Measurements from ENCODE around the gene ZNF496. TPM values are rescaled to one million over a fixed set of nuclear protein-coding genes. Genes with fewer than 3 reads are reported as not detected.
"Not testable (repeated sequence)": the region's sequence is repeated elsewhere in the genome, so short reads cannot be mapped to it uniquely, and the experiment has no call there.

Gene ZNF496
- total RNA-seq, 1 donor from 2014 or later: 14.8 TPM

- Mint-ChIP-seq H3K27ac (no peak overlapping the region), H3K27me3 (ENCODE audit: insufficient read depth) (peaks cover 8% of the 10 kb centered on the region), H3K36me3 (ENCODE audit: low read depth) (no peaks in the 10 kb centered on the region), H3K4me1 (ENCODE audit: low read depth) (no peaks in the 10 kb centered on the region), H3K9me3 (peaks cover 8% of the 10 kb centered on the region), H3K4me3 (no peak overlapping the region)
- intact Hi-C loops (cut with micrococcal nuclease): no loop called here
- no peak for DNase-seq (ENCODE audit: low spot score)
Measured at GRCh38 chr1:247366926-247367645, 35.4 kb upstream of the ZNF496 start.

- H3K4me3 Mint-ChIP-seq; H3K9me3 Mint-ChIP-seq; H3K36me3 Mint-ChIP-seq (ENCODE audit: low read depth); H3K4me1 Mint-ChIP-seq (ENCODE audit: low read depth); H3K27ac Mint-ChIP-seq; intact Hi-C loops (cut with micrococcal nuclease); DNase-seq (ENCODE audit: low spot score); H3K27me3 Mint-ChIP-seq (ENCODE audit: insufficient read depth): not testable (repeated sequence)
Measured at GRCh38 chr1:247366345-247366744, 34.7 kb upstream of the ZNF496 start.

GRCh38 chr1:247365023-247365422 is 33.4 kb upstream of the ZNF496 start:
- no peak overlapping the region for H3K27ac Mint-ChIP-seq
- no peaks in the 10 kb centered on the region for H3K36me3 Mint-ChIP-seq (ENCODE audit: low read depth)
- no peak for DNase-seq (ENCODE audit: low spot score)
- peaks cover 8% of the 10 kb centered on the region for H3K9me3 Mint-ChIP-seq
- intact Hi-C loops (cut with micrococcal nuclease): no loop called here
- H3K27me3 Mint-ChIP-seq (ENCODE audit: insufficient read depth): peaks cover 13% of the 10 kb centered on the region
- no peak overlapping the region for H3K4me3 Mint-ChIP-seq
- H3K4me1 Mint-ChIP-seq (ENCODE audit: low read depth): peaks cover 7% of the 10 kb centered on the region

GRCh38 chr1:247363000-247363399 is 31.3 kb upstream of the ZNF496 start:
- Mint-ChIP-seq H3K27ac (peak overlapping the region; percentile 73), H3K27me3 (ENCODE audit: insufficient read depth) (peaks cover 12% of the 10 kb centered on the region)
- H3K4me1 Mint-ChIP-seq (ENCODE audit: low read depth); H3K36me3 Mint-ChIP-seq (ENCODE audit: low read depth); H3K9me3 Mint-ChIP-seq; H3K4me3 Mint-ChIP-seq; DNase-seq (ENCODE audit: low spot score); intact Hi-C loops (cut with micrococcal nuclease): not testable (repeated sequence)

GRCh38 chr1:247362153-247362552 is 30.5 kb upstream of the ZNF496 start:
- H3K9me3 Mint-ChIP-seq: peaks cover 8% of the 10 kb centered on the region
- intact Hi-C loops (cut with micrococcal nuclease): no loop called here
- no peaks in the 10 kb centered on the region for H3K36me3 Mint-ChIP-seq (ENCODE audit: low read depth)
- no peak for DNase-seq (ENCODE audit: low spot score)
- no peak overlapping the region for H3K27ac Mint-ChIP-seq
- H3K4me1 Mint-ChIP-seq (ENCODE audit: low read depth): peaks cover 7% of the 10 kb centered on the region
- H3K27me3 Mint-ChIP-seq (ENCODE audit: insufficient read depth): peaks cover 13% of the 10 kb centered on the region
- H3K4me3 Mint-ChIP-seq: no peak overlapping the region

GRCh38 chr1:247360991-247361731 is 29.5 kb upstream of the ZNF496 start:
- intact Hi-C loops (cut with micrococcal nuclease): no loop called here
- no peak overlapping the region for H3K27ac Mint-ChIP-seq
- H3K4me3 Mint-ChIP-seq: no peak overlapping the region
- H3K4me1 Mint-ChIP-seq (ENCODE audit: low read depth): peaks cover 7% of the 10 kb centered on the region
- peaks cover 13% of the 10 kb centered on the region for H3K27me3 Mint-ChIP-seq (ENCODE audit: insufficient read depth)
- H3K9me3 Mint-ChIP-seq: peaks cover 8% of the 10 kb centered on the region
- no peaks in the 10 kb centered on the region for H3K36me3 Mint-ChIP-seq (ENCODE audit: low read depth)
- DNase-seq (ENCODE audit: low spot score): no peak

GRCh38 chr1:247360116-247360898 is 28.6 kb upstream of the ZNF496 start:
- intact Hi-C loops (cut with micrococcal nuclease): no loop called here
- Mint-ChIP-seq H3K4me1 (ENCODE audit: low read depth) (peaks cover 7% of the 10 kb centered on the region), H3K36me3 (ENCODE audit: low read depth) (no peaks in the 10 kb centered on the region), H3K4me3 (no peak overlapping the region), H3K27ac (no peak overlapping the region), H3K9me3 (peaks cover 4% of the 10 kb centered on the region), H3K27me3 (ENCODE audit: insufficient read depth) (peaks cover 13% of the 10 kb centered on the region)
- DNase-seq (ENCODE audit: low spot score): no peak

GRCh38 chr1:247359559-247359958 is 27.9 kb upstream of the ZNF496 start:
- Mint-ChIP-seq H3K27me3 (ENCODE audit: insufficient read depth) (peaks cover 13% of the 10 kb centered on the region), H3K27ac (no peak overlapping the region), H3K4me1 (ENCODE audit: low read depth) (peaks cover 7% of the 10 kb centered on the region), H3K4me3 (no peak overlapping the region), H3K9me3 (no peaks in the 10 kb centered on the region), H3K36me3 (ENCODE audit: low read depth) (no peaks in the 10 kb centered on the region)
- intact Hi-C loops (cut with micrococcal nuclease): no loop called here
- DNase-seq (ENCODE audit: low spot score): no peak

GRCh38 chr1:247358920-247359319 is 27.3 kb upstream of the ZNF496 start:
- intact Hi-C loops (cut with micrococcal nuclease): no loop called here
- Mint-ChIP-seq H3K36me3 (ENCODE audit: low read depth) (no peaks in the 10 kb centered on the region), H3K4me1 (ENCODE audit: low read depth) (peaks cover 7% of the 10 kb centered on the region), H3K27ac (no peak overlapping the region), H3K9me3 (no peaks in the 10 kb centered on the region), H3K4me3 (no peak overlapping the region), H3K27me3 (ENCODE audit: insufficient read depth) (peaks cover 13% of the 10 kb centered on the region)
- DNase-seq (ENCODE audit: low spot score): no peak

- H3K4me1 Mint-ChIP-seq (ENCODE audit: low read depth): peaks cover 7% of the 10 kb centered on the region
- no peak for DNase-seq (ENCODE audit: low spot score)
- peaks cover 11% of the 10 kb centered on the region for H3K27me3 Mint-ChIP-seq (ENCODE audit: insufficient read depth)
- no peaks in the 10 kb centered on the region for H3K36me3 Mint-ChIP-seq (ENCODE audit: low read depth)
- H3K9me3 Mint-ChIP-seq: no peaks in the 10 kb centered on the region
- intact Hi-C loops (cut with micrococcal nuclease): no loop called here
- H3K4me3 Mint-ChIP-seq: no peak overlapping the region
- no peak overlapping the region for H3K27ac Mint-ChIP-seq
Measured at GRCh38 chr1:247357781-247358211, 26.1 kb upstream of the ZNF496 start.

GRCh38 chr1:247357052-247357780 is 25.5 kb upstream of the ZNF496 start:
- DNase-seq (ENCODE audit: low spot score): no peak
- H3K36me3 Mint-ChIP-seq (ENCODE audit: low read depth): no peaks in the 10 kb centered on the region
- no peak overlapping the region for H3K4me3 Mint-ChIP-seq
- H3K4me1 Mint-ChIP-seq (ENCODE audit: low read depth): peaks cover 7% of the 10 kb centered on the region
- intact Hi-C loops (cut with micrococcal nuclease): no loop called here
- no peaks in the 10 kb centered on the region for H3K9me3 Mint-ChIP-seq
- peaks cover 11% of the 10 kb centered on the region for H3K27me3 Mint-ChIP-seq (ENCODE audit: insufficient read depth)
- no peak overlapping the region for H3K27ac Mint-ChIP-seq

- H3K4me3 Mint-ChIP-seq; H3K27me3 Mint-ChIP-seq (ENCODE audit: insufficient read depth); H3K4me1 Mint-ChIP-seq (ENCODE audit: low read depth); DNase-seq (ENCODE audit: low spot score); intact Hi-C loops (cut with micrococcal nuclease); H3K36me3 Mint-ChIP-seq (ENCODE audit: low read depth); H3K27ac Mint-ChIP-seq; H3K9me3 Mint-ChIP-seq: not testable (repeated sequence)
Measured at GRCh38 chr1:247355160-247355559, 23.5 kb upstream of the ZNF496 start.

Data from activated T-helper 1 cell treated with anti-CD3 and anti-CD28 coated beads, Interleukin-12 subunit alpha, Interleukin-12 subunit beta, Interleukin-2, Interleukin-4 antibody, amounts not matched to agents 30 ng/mL and 10 ng/mL and 1 ng/mL, durations not matched to agents 14 hours and 24 hours and 36 hours (primary cell).